Stimulated activated CD4-positive, alpha-beta T cell treated with anti-CD3 and anti-CD28 coated beads, Interleukin-4, amount 100 ng/mL, for 1 hour (primary cell): Measurements from ENCODE around the gene TAS2R1.

Source experiments
- DNase-seq: peaks from one replicate; pipeline ENCODE4 v3.0.0-alpha.2; 2020

TAS2R1 gene, protein sequence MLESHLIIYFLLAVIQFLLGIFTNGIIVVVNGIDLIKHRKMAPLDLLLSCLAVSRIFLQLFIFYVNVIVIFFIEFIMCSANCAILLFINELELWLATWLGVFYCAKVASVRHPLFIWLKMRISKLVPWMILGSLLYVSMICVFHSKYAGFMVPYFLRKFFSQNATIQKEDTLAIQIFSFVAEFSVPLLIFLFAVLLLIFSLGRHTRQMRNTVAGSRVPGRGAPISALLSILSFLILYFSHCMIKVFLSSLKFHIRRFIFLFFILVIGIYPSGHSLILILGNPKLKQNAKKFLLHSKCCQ

DNA sequence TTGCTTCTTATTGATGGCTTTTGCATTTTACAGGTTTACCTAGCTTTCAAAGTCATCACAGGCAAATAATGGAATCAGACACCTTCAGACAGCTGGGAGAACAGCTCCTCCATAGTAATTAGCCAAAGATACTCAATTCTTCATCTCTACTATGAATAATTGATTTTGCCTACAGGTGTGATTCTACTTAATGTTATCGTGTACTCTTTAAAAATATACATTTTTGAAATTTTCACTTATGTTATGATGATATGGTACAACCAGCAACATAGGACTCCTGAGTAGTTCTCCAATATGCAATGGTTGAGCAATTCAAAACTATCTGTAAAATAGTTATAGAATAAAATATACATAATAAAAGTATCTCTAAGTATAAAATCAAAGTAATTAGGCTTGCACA lies at the start of gene TAS2R1:
Gene TAS2R1 (minus strand): TSS at position 101 of the 400 bp plus-strand sequence. CDS start 319 bp downstream, outside the sequence.
- no peak for DNase-seq

DNA sequence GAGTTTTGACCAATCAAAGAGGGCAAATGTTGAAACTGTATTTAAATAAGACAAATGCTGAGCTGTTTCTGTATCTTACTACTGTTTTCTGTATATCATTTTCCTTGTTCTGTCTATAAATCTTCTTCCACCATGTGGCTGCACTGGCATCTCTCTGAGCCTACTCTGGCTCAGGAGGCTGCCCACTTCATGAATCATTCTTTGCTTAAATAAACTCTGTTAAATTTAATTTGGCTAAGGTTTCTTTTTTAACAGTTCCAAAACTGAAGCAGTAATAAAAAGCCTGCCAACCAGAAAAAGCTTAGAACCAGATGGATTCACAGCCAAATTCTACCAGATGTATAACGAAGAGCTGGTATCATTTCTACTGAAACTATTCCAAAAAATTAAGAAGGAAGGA lies 40.2 kb upstream of the TAS2R1 start:
- no peak for DNase-seq

DNA sequence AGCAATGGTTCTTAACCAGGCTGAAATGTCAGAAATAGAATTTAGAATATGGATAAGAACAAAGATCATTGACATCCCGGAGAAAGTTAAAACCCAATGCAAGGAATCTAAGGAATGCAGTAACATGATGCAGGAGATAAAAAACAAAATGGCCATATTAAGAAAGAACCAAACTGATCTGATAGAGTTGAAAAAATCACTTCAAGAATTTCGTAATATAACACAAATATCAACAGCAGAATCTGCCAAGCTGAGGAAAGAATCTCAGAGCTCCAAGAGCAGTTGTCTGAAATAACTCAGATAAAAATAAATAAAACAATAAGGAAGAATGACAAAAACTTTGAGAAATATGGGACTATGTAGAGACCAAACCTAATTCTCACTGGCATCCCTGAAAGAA lies 37.8 kb upstream of the TAS2R1 start:
- no peak for DNase-seq

DNA sequence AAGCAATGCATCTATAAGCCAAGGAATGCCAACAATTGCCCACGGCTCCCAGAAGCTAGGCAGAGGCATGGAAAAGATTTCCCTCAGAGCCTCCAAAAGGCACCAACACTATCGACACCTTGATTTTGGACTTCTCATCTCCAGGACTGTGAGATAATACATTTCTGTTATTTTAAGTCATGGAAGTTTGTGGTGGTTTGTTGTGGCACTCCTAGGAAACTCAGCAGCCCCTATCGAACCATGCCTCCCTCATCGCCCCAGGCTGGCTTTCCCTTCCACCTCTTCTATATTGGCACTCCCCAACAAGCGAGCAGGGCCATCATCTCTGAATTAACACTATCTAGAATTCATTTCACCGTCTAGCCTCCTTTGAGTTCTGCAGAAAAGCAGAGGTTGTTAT lies 33.7 kb upstream of the TAS2R1 start:
- DNase-seq: no peak

DNA sequence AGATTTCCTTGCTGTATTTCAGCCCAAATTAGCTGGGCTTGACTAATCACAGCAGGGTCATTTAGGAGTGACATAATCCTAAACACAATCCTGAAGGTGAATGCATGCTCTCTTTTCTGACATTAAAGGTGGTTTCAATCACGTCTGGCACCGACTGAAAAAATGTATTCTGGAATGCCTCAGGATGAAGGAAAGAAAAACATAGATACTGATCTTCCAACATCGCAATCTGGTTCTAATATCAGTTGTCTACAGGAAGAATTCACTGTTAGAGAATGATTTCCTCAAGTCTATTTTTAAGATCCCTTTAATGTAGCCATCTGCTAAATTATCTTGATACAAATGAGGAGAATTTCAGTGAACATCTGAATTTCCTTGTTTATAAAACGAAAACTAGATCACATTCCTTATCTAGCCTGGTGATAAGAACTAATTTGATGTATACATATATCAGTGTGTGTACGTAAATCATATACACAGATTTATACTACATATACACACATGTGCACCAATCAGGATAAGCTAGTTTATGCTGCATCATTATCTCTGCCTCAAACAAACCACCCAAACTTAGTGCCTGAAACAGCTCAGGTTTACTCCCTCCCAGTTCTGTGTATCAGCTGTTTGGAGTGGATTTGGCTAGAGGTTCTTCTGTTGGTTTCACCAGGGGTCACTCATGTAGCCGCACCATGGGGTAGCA lies 31.3 kb upstream of the TAS2R1 start:
- DNase-seq: no peak

DNA sequence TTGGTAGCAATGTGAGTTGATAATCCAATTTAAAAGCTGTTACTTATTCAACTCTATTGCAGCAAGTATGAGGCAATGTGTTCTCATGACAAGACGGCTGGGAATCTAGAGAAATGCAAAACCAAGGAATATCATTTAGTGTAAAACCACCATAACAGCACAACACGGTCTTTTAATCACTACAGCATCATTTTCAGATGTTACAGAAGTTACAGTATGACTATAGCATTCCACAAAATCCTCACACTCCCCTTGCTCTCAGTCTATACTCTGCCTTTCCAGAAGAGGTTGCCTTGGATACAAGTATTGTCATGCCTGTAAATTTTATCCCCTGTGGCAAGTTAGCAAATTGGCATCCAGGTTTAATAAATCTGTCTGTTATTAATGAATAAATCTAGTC lies 28.6 kb upstream of the TAS2R1 start:
- no peak for DNase-seq

DNA sequence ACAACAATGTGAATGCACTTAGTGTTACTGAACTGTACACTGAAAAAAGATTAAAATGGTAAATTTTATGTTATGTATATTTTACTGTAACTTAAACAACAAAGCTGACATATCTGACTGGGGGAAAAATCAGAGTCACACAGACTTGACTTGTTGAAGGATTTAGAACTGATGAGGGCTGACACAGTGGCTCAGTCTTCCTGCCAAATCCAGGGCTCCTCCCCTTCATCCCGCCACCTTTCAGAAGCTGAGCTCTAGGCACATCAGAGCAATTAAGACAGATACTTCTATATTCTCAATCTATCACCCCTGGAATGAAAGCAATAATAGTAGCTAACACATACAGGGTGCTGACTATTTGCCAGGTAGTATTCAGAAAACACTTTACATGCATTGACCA lies 27.7 kb upstream of the TAS2R1 start:
- no peak for DNase-seq

DNA sequence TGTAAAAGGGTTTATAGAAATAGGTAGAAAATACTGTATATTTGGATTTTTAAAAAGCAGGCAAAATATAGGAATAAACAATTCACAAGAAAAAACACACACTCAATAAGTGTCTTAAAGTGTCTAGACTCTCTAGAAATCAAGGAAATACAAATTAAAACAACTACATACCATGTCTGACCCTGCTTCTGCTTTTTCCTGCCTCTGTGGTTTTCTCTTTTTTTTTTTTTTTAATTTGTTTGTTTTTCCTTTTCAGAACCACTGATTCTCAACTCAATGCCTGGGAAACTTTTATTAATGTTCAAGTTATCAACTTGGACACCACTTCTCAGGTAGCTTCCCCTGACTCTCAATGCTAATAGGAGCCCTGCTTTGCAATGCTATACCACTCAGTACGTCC lies 25.5 kb upstream of the TAS2R1 start:
- DNase-seq: no peak

DNA sequence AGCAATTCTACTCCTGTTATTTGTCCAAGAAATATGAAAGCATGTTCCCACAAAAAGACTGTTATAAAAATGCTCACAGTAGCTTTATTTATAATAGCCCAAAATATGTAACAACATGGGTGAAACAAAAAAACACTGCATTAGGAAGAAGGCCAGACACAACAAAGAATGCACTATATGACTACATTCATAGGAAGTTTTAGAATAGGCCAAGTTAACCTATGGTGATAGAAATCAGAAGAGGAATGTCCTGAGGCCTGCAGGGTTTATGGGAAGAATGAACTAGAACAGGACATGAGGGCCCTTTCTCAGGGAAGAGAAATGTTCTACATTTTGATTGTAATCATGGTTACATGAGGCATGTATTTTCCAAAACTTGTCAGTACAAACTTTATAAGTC lies 24.7 kb upstream of the TAS2R1 start:
- DNase-seq: no peak

DNA sequence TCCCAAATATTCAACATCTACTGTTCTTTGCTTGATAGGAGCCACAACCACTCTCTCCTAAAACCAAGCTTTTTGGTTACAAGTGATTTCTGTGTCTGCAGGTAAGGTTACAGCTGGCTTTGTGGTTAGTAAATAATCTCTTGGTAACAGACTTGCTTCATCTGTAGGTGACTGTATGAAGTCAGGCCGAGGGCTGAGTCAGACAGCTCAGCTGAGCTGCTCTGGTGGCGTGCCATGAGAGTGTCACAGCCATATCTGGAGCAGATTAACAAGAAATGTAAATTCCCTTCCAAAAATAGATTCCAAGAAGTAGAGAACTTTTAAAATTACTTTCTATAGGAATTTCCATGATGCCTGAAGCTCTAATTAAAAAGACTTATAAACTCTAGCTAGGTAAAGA lies 23.7 kb upstream of the TAS2R1 start:
- DNase-seq: no peak

DNA sequence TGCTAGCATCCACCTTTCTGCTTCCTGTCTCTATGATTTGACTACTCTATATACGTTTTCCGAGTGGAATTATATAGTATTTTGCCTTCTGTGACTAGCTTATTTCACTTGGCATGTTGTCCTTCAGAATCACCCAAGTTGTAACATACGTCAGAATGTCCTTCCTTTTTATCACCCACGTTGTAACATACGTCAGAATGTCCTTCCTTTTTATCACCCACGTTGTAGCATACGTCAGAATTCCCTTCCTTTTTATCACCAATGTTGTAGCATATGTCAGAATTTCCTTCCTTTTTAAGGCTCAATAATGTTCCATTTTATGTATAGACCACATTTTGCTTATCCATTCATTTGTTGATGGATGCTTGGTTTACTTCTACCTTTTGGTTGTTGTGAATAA lies 22.9 kb upstream of the TAS2R1 start:
- no peak for DNase-seq

DNA sequence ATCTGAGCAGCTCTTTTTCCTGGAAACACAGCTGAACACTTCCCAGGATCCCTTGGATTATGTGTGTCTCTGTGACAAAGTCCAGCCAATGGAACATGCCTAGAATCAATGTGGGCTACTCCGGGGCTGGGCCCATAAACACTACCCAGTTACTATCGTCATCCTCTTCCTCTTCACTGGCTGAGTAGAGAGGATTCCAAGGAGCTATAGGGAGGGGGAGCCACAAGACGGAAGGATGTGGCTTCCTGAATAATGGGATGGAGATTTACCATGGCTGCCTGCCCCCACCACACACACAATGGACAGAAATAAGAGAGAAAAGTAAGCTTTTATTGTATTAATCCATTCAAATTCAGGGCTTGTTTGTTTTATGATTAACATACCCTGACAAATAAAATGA lies 22.1 kb upstream of the TAS2R1 start:
- DNase-seq: no peak

DNA sequence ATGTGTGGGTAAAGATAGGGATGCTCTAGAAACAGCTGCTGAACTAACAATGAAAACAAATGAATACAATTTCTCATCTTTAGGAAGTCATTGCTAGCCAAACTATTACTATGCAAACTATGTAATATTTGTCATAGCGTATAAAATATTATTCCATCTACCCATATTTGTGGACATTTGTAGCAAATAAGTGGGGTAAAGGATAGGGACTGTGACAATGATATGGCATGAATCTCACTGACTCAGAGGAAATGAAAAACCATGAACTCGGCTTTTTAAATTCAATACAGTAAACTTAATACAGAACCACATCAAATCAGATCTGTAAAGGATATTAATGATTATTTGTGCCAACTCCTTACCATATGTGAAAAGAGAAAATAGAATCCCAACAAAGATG lies 16.7 kb upstream of the TAS2R1 start:
- DNase-seq: no peak

DNA sequence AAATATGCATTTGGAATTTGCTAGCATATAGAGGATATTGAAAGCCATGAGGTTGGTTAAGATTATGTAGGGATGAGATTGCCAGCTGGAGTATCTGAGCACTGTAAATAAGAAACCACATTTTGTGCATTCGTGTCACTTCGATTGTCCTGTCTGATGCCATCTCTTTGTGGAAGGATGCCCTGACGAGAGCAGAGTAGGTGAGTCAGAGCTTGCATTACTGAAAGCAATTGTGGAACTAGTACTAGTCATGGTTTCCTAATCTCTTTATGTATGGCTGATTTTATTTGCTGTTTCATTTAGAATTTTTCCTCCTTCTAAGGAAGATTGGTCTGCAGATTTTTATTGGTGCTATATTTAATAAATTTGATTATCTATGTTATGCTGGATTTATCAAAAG lies 14.5 kb upstream of the TAS2R1 start:
- no peak for DNase-seq

DNA sequence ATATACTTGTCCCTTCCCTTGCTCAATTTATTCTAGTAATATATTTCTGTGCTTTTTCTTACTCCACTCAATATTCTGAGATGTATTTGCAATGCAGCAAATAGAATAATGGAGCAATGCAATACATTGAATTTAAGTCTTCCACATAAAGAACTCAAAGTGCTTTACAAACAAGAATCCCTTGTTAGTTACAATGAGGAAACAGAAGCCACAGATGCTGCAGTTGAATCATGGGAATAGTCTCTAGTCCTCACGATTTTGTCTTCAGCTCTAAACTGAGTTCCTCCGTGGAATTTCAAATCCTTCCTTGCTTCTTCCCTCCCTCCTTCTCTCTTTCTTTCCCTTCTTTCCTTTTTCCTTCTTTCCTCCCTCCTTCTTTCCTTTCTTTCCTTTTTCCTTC lies 12.5 kb upstream of the TAS2R1 start:
- DNase-seq: no peak

DNA sequence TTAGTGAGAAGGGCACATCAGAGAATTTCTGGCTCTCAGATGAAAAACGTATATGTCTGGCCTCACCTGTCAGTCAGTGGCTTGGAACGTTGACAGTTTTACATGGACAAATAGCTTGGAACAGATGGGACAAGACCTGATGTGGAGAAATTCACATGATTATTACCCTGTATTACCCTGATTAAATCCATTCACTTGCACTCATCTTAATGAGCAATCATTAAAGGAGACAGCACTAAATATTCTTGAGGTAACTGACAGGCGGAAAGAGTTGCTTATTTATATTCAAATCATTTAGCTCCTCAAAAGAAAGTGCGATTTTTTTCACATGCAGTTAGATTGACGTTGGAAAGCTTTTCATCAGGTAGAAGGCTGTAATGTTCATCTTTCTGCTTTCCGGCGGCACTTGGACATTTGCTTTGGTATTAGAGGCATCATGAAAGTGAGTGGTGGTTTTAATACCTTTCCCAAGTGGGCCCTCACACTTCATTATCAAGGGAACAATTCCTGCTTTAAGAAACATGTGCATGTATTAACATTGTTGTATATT lies 11.7 kb upstream of the TAS2R1 start:
- no peak for DNase-seq

DNA sequence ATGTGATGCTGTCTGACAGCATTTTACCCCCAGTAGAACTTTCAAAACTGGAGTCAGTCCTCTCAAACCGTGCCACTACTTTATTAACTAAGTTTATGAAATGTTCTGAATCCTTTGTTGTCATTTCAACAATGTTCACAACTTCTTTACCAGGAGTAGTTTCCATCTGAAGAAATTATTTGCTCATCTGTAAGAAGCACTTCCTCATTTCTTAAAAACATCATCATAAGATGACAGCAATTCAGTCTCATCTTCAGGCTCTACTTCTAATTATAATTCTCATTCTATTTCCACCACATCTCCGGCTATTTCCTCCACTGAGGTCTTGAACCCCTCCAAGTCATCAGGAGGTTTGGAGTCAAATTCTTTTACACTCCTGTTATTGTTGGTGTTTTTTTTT lies 2.3 kb upstream of the TAS2R1 start:
- DNase-seq: no peak

DNA sequence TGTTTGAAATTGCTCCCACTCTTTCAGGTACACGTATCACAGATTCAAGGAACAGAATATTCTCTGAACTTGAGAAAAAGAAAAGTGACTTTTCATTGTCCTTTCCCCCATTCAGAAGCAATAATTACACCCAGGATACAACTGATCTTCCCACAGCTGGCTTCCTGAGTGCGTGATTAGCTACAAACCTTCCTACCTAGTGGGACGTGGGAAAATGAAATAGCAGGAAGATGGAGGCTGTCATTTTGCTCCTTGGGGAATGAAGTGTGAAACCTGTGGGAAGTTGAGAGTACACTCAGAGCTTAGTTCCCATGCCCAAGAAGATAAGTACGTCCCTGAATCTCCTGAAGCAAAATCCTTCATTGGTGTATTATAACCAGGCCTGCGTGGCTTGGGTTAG lies 2.6 kb downstream of the TAS2R1 start:
- no peak for DNase-seq

DNA sequence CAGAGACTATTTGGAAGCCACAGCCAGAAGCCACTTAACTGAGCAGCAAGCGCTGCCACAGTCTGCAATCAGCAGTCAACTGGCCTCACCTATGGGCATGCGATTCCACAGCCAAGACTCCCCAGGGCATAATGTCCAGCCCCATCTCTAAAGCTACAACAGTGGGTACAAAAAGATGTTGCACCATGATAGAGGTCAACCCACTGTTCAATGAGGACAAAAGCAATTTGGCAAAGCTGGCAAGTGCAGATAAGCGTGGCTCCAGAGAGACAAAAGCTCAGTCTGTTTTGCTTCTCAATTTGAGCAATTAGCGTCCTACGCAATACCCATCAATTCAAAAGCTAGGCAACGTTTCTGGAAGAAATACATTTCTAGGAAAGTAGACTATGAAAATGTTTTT lies 3.2 kb downstream of the TAS2R1 start:
- no peak for DNase-seq

DNA sequence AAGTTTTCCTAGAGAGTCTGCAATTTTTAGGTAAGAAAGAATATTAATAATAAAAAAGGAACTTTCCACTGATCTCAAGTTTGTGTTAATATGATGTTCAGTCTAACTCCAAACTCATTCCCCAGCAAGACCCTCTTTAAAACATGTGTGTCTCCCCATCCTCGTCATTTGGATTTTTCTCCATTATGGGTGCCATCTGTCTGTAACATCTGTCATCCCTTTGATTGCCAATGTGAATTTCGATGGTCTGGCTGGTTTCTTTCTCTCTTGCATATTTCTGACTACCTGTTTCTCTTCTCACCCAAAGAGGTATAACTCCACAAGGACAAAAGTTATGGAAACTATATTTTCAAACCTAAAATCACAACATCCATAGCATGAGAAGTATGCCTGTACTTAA lies 4.4 kb downstream of the TAS2R1 start:
- DNase-seq: no peak

DNA sequence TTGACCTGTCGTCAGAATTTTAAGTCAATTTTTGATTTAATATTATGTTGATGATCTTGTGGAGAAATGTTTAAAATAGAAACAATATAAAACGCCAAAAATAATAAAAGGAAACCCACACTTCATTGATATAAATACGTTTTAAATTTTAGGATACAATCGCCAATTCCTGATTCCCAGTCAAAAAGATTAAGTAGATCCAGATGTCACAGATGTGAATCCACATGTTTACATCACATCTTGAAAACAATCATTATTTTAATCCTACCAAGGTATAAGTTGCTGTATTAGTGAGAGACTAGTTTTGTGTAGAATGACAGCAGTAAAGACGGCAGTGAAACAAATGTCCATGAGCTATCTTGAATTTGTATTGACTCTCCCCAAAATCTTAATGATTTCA lies 4.9 kb downstream of the TAS2R1 start:
- no peak for DNase-seq

DNA sequence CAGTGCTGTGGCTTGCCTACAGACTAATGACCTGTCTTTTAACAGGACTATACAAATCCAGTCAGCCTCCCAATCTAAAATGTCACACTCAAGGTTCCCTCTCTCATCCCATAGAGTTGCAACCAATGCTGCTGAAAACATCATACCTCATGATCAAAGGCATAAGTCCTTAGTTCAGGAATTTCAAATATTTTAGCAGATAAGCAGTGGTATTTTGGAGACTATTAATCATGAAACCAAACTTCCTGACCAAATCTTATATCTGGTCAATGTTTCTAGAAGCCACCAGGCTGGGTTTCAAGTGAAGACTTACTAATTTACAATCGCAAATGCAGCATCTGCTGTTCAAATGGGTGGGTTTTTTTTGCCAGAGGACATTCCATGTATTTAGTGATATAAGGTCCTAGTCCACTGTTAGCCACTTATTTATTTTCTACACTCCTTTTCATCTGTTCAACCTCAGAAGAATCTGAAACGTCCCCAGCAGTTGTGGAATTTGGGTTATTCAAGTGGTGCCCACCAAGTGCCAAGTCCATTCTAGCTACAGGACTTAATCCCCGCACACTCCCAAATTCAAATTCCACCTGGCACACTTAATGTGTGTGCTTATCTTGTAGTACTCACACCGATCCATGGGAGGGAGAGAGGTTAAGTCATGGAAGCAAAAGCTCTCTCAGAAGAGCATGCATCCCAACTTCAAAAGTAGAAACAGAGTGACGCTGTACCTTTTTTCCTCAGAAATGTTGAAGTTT lies 5.8 kb downstream of the TAS2R1 start:
- no peak for DNase-seq

DNA sequence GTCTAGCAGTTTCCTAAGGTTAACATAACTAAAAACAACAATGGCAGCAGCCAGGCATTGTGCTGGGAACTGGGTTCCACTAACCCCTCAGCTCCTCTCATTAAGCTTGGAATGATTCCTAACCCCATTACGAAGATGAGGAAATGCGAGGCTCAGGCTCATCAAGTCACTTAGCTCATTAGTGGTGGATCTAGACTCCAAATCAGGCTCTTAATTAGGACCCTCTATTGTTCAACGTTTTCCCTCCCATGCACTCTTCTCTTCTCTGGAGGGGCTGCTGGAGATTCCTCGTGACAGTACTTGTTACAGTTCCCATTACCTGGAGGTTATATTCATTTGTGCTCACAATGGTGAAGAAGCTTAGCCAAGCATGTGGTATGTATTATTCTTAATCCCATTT lies 6.5 kb downstream of the TAS2R1 start:
- DNase-seq: no peak

DNA sequence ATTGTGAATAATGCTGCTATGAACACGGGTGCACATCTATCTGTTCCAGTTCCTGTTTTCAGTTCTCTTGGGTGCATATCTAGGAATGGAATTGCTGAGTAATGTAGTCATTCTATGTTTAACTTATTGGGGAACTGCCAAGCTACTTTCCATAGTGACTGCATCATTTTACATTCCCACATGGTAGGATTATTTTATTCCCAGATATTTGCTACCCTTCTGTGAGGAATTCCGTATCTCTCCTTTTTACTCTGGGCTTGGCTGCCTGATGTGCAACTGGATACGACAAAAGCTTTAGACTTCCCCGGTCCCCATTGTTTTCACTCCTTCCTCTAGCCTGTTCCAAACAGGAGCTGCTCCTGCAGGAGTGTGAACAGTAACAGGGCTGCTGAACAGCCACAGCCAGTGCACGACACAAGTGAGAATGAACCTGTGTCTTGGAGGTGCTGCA lies 7.2 kb downstream of the TAS2R1 start:
- no peak for DNase-seq
